ENCODE measurements around the gene AGPAT4. TPM values are rescaled to one million over a fixed set of nuclear protein-coding genes. Genes with fewer than 3 reads are reported as not detected.

The AGPAT4 gene
- total RNA-seq, 1 experiment from 2014 or later = 22.0 TPM

DNA sequence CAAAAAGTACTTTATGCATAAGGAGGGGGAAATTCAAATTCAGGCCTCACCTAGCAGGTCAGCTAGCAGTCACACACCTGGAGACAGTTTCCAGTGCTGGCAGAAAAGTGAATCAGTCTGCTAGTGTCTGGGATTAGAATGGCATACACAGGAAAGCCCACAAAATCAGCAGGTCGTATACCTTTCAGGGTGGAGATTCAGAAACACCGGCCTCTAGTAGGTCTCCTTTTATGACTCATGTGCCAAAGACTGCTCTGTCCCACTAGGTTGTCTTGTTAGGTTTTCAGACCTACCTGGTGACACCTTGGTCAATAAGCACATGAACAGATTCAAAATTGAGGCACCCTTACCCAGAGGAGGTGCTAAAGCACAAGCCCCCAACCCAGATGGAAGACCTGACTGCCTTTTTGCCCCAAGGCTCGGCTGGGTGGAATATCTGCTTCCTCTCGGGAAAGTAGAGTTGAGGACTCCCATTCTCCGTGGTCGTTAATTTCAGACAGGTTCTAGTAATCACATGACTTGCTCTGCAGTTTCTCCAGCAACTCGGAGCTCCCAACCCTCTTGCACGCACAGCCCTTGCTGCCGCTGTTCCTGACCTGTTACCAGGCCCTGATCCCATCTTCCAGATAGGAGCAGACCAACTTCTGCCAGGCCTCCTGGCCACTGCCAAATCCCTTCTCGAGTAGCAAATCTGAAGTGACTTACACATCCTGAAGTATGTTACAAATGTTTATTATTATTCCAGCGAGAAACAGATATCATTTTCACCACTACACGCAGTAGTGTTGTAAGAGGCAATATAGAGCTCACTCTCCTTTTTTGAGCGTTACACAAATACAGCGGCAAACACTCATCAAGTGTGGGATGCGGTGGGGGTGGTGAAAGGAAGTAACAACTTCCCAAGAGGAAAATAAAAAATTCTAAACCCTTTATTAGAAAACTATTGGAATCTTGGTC lies 46.6 kb downstream of the AGPAT4 start:
- Histone ChIP-seq H4K91ac (ENCODE audit: insufficient read length, low read depth, low read length) (no peak overlapping the region), H3K56ac (ENCODE audit: insufficient read length, low read depth, low read length) (no peak overlapping the region), H2BK120ac (ENCODE audit: low read depth, low read length, poor library complexity, severe bottlenecking) (no peak overlapping the region), H3T11ph (ENCODE audit: low read length) (no peak overlapping the region), H3K27ac (ENCODE audit: insufficient read length, low read depth, low read length) (no peak overlapping the region), H3K23ac (ENCODE audit: insufficient read length, low read depth, low read length) (no peak overlapping the region), H3K4ac (ENCODE audit: low read depth, low read length) (no peak overlapping the region), H3K9ac (ENCODE audit: extremely low read depth, insufficient read length, low read length) (no peak overlapping the region), H4K5ac (ENCODE audit: insufficient read length, low read depth, low read length) (no peak overlapping the region), H2AFZ (ENCODE audit: low read length) (no peak overlapping the region), H4K20me1 (ENCODE audit: control insufficient read depth, insufficient read depth, insufficient read length) (no peaks in the 10 kb centered on the region), H2BK5ac (ENCODE audit: insufficient read length, low read length) (no peak overlapping the region), H2AK5ac (ENCODE audit: insufficient read length, low read length) (no peak overlapping the region), H4K8ac (replicated peaks; ENCODE audit: insufficient read length, low read depth, low read length) (no peak overlapping the region), H2BK20ac (ENCODE audit: low read depth, low read length, poor library complexity, severe bottlenecking) (no peak overlapping the region), H3K18ac (ENCODE audit: insufficient read length, low read depth, low read length) (no peak overlapping the region), H2BK12ac (ENCODE audit: insufficient read length, low read depth, low read length) (no peak overlapping the region), H3K79me1 (ENCODE audit: insufficient read depth, low read depth, low read length, poor library complexity, severe bottlenecking) (no peaks in the 10 kb centered on the region), H2BK15ac (ENCODE audit: low read depth, low read length) (no peak overlapping the region), H3K79me2 (ENCODE audit: insufficient read depth, low read length) (peaks cover 1% of the 10 kb centered on the region; the same call in 1 of the 2 replicates), H3K27me3 (ENCODE audit: insufficient read depth, low read length) (no peaks in the 10 kb centered on the region), H3K4me1 (ENCODE audit: insufficient read depth, low read length) (peaks cover 4% of the 10 kb centered on the region; the same call in 1 of the 2 replicates), H3K14ac (ENCODE audit: insufficient read depth, low read length) (no peak overlapping the region), H3K9me3 (ENCODE audit: control insufficient read depth, low read depth, low read length) (no peaks in the 10 kb centered on the region), H3K23me2 (ENCODE audit: insufficient read length, low read depth, low read length, poor library complexity, severe bottlenecking) (no peaks in the 10 kb centered on the region), H3K4me2 (ENCODE audit: insufficient read depth, insufficient read length, low read length) (no peak overlapping the region)
- H3K9me3 Mint-ChIP-seq = peaks cover 0 to 3% of the 10 kb centered on the region in 2 experiments; a peak in 3 of 5 replicates
- H3K27ac Mint-ChIP-seq = peak overlapping the region in 2 of 3 experiments; percentile 58 to 68; a peak in 4 of 7 replicates
- no peak overlapping the region for H3K4me3 Mint-ChIP-seq
- TF ChIP-seq, protein P1, sequence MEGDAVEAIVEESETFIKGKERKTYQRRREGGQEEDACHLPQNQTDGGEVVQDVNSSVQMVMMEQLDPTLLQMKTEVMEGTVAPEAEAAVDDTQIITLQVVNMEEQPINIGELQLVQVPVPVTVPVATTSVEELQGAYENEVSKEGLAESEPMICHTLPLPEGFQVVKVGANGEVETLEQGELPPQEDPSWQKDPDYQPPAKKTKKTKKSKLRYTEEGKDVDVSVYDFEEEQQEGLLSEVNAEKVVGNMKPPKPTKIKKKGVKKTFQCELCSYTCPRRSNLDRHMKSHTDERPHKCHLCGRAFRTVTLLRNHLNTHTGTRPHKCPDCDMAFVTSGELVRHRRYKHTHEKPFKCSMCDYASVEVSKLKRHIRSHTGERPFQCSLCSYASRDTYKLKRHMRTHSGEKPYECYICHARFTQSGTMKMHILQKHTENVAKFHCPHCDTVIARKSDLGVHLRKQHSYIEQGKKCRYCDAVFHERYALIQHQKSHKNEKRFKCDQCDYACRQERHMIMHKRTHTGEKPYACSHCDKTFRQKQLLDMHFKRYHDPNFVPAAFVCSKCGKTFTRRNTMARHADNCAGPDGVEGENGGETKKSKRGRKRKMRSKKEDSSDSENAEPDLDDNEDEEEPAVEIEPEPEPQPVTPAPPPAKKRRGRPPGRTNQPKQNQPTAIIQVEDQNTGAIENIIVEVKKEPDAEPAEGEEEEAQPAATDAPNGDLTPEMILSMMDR (conservative IDR thresholded peaks at IDR 0.05) = no peak
- H3K4me1 Mint-ChIP-seq = peaks cover 15 to 17% of the 10 kb centered on the region in 2 experiments
- peaks cover 32 to 46% (median 38%) of the 10 kb centered on the region in 3 experiments; a peak in 6 of 7 replicates for H3K36me3 Mint-ChIP-seq (ENCODE audit: insufficient read depth in 1 of 3, low read depth in 3 of 3)
- no peaks in the 10 kb centered on the region for H3K27me3 Mint-ChIP-seq (ENCODE audit: low read depth)
- no CpG with 5 or more reads among the region's 15 CpGs for WGBS (ENCODE audit: extremely low coverage, insufficient read length, low lambda C conversion rate)
- DNase-seq = no peak
